ENCODE data around the gene ZBTB2. TPM values are rescaled to one million over a fixed set of nuclear protein-coding genes. Genes with fewer than 3 reads are reported as not detected.

ZBTB2 gene
- total RNA-seq, 1 experiment from 2014 or later: 31.4 TPM

DNA sequence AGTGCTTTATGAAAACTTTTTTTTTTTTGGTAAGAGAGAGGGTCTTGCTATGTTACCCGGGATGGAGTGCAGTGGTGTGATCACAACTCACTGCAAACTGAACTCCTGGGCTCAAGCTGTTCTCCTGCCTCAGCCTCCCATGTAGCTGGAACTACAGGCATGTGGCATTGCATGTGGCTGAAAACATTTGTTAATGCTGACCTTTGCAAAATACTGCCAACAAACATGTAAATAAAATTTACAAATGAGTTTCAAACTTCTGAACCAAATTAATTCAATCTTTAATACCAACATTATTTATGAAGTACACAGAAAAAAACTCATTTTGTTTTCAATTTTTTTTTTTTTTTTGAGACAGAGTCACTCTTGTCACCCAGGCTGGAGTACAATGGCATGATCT, 26.1 kb upstream of the ZBTB2 start:
- TF ChIP-seq, protein P1, sequence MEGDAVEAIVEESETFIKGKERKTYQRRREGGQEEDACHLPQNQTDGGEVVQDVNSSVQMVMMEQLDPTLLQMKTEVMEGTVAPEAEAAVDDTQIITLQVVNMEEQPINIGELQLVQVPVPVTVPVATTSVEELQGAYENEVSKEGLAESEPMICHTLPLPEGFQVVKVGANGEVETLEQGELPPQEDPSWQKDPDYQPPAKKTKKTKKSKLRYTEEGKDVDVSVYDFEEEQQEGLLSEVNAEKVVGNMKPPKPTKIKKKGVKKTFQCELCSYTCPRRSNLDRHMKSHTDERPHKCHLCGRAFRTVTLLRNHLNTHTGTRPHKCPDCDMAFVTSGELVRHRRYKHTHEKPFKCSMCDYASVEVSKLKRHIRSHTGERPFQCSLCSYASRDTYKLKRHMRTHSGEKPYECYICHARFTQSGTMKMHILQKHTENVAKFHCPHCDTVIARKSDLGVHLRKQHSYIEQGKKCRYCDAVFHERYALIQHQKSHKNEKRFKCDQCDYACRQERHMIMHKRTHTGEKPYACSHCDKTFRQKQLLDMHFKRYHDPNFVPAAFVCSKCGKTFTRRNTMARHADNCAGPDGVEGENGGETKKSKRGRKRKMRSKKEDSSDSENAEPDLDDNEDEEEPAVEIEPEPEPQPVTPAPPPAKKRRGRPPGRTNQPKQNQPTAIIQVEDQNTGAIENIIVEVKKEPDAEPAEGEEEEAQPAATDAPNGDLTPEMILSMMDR (conservative IDR thresholded peaks at IDR 0.05): no peak
- Mint-ChIP-seq H3K9me3 (no peaks in the 10 kb centered on the region), H3K4me3 (no peak overlapping the region), H3K4me1 (no peaks in the 10 kb centered on the region), H3K27me3 (ENCODE audit: low read depth) (no peaks in the 10 kb centered on the region), H3K36me3 (ENCODE audit: insufficient read depth in 1 of 3, low read depth in 3 of 3) (peaks cover 33 to 72% (median 56%) of the 10 kb centered on the region in 3 experiments), H3K27ac (no peak overlapping the region)
- Histone ChIP-seq H3K4me1 (ENCODE audit: insufficient read depth, low read length) (no peaks in the 10 kb centered on the region), H2BK15ac (ENCODE audit: low read depth, low read length) (no peak overlapping the region), H3K9me3 (ENCODE audit: control insufficient read depth, low read depth, low read length) (no peaks in the 10 kb centered on the region), H3K27me3 (ENCODE audit: insufficient read depth, low read length) (no peaks in the 10 kb centered on the region), H3K79me1 (ENCODE audit: insufficient read depth, low read depth, low read length, poor library complexity, severe bottlenecking) (no peaks in the 10 kb centered on the region), H3T11ph (ENCODE audit: low read length) (no peak overlapping the region), H2BK5ac (ENCODE audit: insufficient read length, low read length) (no peak overlapping the region), H3K79me2 (ENCODE audit: insufficient read depth, low read length) (no peaks in the 10 kb centered on the region), H4K8ac (replicated peaks; ENCODE audit: insufficient read length, low read depth, low read length) (no peak overlapping the region), H3K23me2 (ENCODE audit: insufficient read length, low read depth, low read length, poor library complexity, severe bottlenecking) (no peaks in the 10 kb centered on the region), H2BK20ac (ENCODE audit: low read depth, low read length, poor library complexity, severe bottlenecking) (no peak overlapping the region), H3K14ac (ENCODE audit: insufficient read depth, low read length) (no peak overlapping the region), H2BK120ac (ENCODE audit: low read depth, low read length, poor library complexity, severe bottlenecking) (no peak overlapping the region), H4K20me1 (ENCODE audit: control insufficient read depth, insufficient read depth, insufficient read length) (no peaks in the 10 kb centered on the region), H3K56ac (ENCODE audit: insufficient read length, low read depth, low read length) (no peak overlapping the region), H2AK5ac (ENCODE audit: insufficient read length, low read length) (no peak overlapping the region), H3K4me2 (ENCODE audit: insufficient read depth, insufficient read length, low read length) (no peak overlapping the region), H3K23ac (ENCODE audit: insufficient read length, low read depth, low read length) (no peak overlapping the region), H3K9ac (ENCODE audit: extremely low read depth, insufficient read length, low read length) (no peak overlapping the region), H3K4ac (ENCODE audit: low read depth, low read length) (no peak overlapping the region), H3K18ac (ENCODE audit: insufficient read length, low read depth, low read length) (no peak overlapping the region), H4K5ac (ENCODE audit: insufficient read length, low read depth, low read length) (no peak overlapping the region), H4K91ac (ENCODE audit: insufficient read length, low read depth, low read length) (no peak overlapping the region), H3K27ac (ENCODE audit: insufficient read length, low read depth, low read length) (no peak overlapping the region), H2BK12ac (ENCODE audit: insufficient read length, low read depth, low read length) (no peak overlapping the region), H2AFZ (ENCODE audit: low read length) (no peak overlapping the region)
- DNase-seq: no peak
- no CpG with 5 or more reads among the region's 1 CpG for WGBS (ENCODE audit: extremely low coverage, insufficient read length, low lambda C conversion rate)
